Amygdala (tissue), 56 donors: ENCODE results near the gene ACTR3C.
"Not testable (repeated sequence)": the region's sequence is repeated elsewhere in the genome, so short reads cannot be mapped to it uniquely, and the experiment has no call there.

Source experiments
- DNase-seq, 56 donors: peaks; one replicate each; lab custom pipeline; 2025; lab: John Stamatoyannopoulos, UW

The ACTR3C gene

GRCh38 chr7:150316987-150317386 is 6.4 kb downstream of the ACTR3C start:
- DNase-seq, result not testable (repeated sequence)

DNA sequence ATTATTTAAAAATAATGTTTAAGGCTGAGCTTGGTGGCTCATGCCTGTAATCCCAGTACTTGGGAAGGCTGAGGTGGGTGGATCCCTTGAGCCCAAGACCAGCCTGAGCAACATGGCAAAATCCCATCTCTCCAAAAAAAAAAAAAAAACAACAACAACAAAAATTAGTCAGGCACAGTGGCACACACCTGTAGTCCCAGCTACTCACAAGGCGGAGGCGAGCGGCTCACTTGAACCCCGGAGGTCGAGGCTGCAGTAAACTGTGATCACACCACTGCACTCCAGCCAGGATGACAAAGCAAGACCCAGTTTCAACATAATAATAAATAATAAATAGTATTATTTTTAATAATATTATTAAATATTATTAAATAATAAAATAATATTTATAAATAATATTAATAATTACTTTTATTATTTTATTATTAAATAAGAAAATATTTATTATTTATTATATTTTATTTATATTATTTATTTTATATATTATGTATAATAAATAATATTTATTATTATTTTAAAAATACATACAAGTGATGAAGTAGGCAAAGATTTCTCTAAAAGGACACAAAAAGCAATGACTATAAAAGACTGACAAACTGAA is 8.6 kb downstream of the ACTR3C start:
- no peak for DNase-seq

DNA sequence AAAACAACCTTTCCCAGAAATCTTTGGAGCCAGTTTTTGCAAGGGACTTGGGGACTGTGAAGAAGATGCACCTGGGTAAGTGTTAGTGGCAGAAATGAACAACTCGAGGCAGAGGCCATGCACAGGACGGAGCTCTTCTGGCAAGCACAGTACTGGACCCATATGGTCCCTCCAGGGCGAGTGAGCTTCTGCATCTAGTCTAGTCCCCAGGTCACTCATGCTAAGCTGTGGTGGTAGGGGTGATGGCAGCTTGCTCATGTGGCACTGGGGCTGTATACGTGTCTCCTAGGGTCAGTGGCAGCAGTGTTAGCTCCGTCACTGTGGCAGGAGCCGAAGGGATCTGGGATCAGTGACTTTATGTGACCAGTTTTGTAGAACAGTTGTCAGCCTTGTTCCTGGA is 9.5 kb downstream of the ACTR3C start:
- DNase-seq, result no peak

DNA sequence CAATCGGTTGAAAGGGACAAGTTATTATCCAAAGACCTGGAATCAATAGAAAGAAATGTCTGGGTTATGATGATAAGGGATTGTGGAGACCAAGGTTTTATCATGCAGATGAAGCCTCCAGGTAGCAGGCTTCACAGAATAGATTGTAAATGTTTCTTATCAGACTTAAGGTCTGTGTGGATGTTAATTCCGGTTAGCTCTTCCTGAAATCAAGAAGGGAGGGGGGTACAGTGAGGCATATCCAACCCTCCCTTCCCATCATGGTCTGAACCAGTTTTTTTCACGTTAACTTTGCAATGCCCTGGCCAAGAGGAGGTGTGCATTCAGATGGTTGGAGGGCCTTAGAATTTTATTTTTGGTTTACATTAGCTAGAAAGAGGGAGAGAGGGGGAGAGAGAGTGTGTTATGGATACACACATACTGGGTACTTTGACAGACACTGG is 10.0 kb downstream of the ACTR3C start:
- no peak for DNase-seq

- not testable (repeated sequence) for DNase-seq
Measured at GRCh38 chr7:150312649-150313366, 10.5 kb downstream of the ACTR3C start.

- no peak for DNase-seq
Measured at GRCh38 chr7:150311711-150312110, 11.6 kb downstream of the ACTR3C start.

GRCh38 chr7:150311146-150311545 is 12.2 kb downstream of the ACTR3C start:
- DNase-seq, result no peak

DNA sequence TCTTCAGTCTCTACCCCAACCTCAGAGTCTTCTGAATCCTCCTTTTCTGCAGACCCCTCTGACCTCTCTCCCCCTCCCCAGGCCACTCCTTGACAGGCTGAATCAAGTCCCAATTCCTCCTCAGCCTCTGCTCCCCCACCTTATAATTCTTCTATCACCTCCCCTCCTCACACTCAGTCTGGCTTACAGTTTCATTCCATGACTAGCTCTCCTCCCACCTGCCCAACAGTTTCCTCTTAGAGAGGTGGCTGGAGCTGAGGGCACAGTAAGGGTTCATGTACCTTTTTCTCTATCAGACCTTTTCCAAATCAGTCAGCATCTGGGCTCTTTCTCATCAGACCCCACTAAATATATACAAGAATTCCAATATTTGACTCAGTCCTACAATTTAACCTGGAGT is 14.8 kb downstream of the ACTR3C start:
- DNase-seq, result no peak

DNA sequence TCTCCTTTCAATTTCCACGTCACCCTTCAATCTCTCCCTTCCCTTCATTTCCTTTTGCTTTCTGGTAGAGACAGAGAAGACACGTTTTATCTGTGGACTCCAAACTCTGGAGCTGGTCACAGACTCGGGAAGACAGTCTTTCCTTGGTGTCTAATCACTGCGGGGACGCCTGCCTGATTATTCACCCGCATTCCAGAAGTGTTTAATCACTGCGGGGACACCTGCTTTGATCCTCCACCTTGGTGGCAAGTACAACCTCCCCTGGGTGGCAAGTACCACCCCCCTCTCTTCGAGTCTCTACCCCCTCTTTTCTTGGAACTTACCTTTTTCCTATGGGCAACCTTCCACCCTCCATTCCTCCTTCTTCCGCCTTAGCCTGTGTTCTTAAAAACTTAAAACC is 15.4 kb downstream of the ACTR3C start:
- DNase-seq, result no peak

GRCh38 chr7:150307129-150307528 is 16.2 kb downstream of the ACTR3C start:
- DNase-seq, result no peak

DNA sequence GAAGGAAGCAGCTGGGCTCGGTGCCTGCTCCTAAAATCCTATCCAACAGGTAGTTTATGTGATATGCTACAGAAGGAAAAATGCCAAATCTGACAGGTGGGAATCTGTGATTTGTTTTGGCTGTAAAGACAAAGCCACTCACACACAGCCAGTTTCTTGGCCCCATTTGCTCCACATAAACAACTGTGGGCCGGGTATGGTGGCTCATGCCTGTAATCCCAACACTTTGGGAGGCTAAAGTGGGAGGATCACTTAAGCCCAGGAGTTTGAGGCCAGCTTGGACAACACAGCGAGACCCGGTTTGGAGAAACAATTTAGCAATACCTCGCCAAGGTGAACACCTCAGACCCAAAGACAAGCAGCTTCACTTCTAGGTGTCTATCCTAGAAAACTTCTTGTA is 17.0 kb downstream of the ACTR3C start:
- DNase-seq, result not testable (repeated sequence)

DNA sequence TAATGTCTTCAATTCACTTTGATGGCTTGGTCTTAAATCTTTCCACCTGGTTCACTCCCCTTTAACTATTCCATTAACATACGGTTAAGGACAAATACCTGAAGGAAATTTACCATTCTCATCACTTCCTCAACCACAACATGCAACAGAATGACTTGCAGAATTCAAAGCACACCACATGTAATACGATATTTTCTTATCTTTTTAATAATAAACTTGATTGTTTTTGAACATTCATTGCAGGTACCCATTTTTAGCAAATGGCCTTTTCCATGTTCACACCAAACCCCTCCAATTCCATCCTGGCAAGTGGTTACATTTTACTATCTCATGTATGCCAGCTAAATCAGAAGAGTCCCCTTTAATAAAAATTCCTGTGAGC is 17.5 kb downstream of the ACTR3C start:
- not testable (repeated sequence) for DNase-seq

- not testable (repeated sequence) for DNase-seq
Measured at GRCh38 chr7:150305259-150305902, 18.0 kb downstream of the ACTR3C start.

DNA sequence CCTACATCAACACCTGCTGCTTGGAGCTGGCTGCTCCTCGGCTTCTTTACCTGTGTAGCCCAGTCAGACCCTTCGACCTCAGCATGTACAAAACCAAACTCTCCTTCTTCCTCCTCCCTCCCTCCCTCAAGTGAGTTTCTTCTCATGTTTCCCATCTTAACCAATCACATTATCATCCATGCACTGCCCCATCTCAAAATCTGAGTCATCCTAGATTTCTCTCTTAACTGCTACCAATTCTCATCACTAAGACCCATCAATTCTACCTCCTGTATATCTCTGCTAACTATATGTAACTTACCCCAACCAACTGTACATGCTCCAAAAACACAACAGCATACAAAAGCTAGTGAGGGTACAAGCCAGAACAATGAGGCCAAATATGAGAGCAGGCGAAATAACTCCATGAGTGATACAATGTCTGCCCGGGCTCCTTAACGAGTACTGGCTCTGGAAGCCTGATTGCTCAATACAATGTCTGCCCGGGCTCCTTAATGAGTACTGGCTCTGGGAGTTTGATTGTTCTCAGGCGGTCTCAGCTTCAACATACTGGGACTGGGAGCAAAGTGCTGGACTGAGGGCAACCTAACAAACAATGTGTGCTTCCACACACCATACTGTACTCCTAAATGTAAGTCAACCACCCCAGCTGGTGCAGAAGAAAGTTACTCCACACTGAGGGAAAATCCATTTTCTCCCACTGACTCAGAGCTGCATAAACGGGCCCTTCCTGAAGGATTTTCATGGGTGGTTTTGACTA is 18.7 kb downstream of the ACTR3C start:
- not testable (repeated sequence) for DNase-seq

DNA sequence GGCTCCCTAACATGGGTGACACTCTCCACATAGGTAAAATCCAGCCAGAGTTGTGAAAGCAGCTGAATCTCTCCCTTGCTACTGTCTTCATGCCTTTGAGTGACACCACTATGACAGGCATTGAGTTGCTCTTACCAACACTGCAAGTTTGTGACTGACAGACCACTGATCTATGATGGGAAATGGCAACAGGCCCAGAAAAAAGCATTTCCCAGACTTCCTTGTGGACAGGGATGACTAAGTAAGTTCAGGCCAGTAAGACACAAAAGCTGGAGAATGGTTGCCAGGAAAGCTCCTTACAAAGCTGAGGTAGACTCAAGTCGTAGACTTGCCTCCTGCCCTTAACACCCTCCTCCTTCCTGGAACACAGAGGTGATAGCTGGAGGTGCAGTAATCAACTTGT is 20.4 kb downstream of the ACTR3C start:
- DNase-seq, result not testable (repeated sequence)

DNA sequence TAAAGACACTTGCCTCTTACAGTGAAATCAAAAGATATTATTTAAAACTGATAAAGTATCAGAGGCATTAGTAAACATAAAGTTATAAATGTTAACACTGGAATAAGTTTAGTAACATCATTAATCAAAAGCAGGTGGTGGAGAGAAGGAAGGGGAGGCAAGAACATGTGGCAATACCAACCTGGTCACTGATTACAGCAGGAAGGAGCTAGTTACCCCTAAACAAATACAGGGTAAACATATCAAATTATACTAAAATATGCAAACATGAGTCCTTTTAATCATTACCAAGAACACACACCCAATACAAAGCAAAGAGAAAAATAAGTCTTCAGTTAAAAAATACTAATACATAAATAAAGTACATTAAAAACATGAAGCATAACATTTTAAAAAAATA is 25.4 kb downstream of the ACTR3C start:
- DNase-seq, result not testable (repeated sequence)

GRCh38 chr7:150296802-150297201 is 26.5 kb downstream of the ACTR3C start:
- not testable (repeated sequence) for DNase-seq

GRCh38 chr7:150295614-150296013 is 27.7 kb downstream of the ACTR3C start:
- DNase-seq, result not testable (repeated sequence)

DNA sequence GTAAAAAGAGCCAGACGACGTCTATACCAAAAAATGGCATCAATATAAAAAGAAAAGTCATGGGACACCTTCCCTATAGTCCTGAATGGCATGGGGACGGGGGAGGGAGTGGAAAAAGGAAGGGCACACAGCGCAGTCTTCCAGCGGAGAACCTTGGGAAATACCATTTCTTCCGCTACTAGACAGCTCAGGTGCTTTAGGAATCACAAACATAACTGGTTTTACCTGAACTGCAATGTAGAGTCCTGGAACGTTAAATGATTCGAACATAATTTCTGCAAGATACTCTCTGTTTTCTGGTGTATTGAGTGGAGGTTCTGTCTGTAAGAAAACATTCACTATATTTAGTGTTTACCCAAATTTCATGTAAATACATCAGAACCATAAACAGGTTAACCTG is 28.3 kb downstream of the ACTR3C start:
- not testable (repeated sequence) for DNase-seq

GRCh38 chr7:150290317-150290716 is 33.0 kb downstream of the ACTR3C start:
- DNase-seq, result not testable (repeated sequence)

GRCh38 chr7:150288816-150289215 is 34.5 kb downstream of the ACTR3C start:
- DNase-seq, result not testable (repeated sequence)
